HT-29 (cell line): ENCODE results near the gene APH1B. TPM values are rescaled to one million over a fixed set of nuclear protein-coding genes. Genes with fewer than 3 reads are reported as not detected.
"Not testable (repeated sequence)": the region's sequence is repeated elsewhere in the genome, so short reads cannot be mapped to it uniquely, and the experiment has no call there.

Source experiments
- DNase-seq: peaks from one replicate; pipeline ENCODE4 v3.0.0-alpha.2; 2015; ENCODE audit warnings: low spot score
- total RNA-seq: library from RNA; depleted of rRNA; stranded (reverse); fragments of >200 nt; shearing (Covaris generic); gene quantifications from 2 replicates; pipeline ENCODE4 v1.2.3, GENCODE V29; 2014; rRNA removed

APH1B gene
- total RNA-seq, result 1.5 and 1.7 TPM in 2 replicates

- peak; percentile 74 for DNase-seq
Observed at GRCh38 chr15:63277038-63277892, at the start of gene APH1B. TSS of gene APH1B (plus strand) at chr15:63277605. CDS start at chr15:63277624, 19 bp downstream.

- no peak for DNase-seq
Observed at GRCh38 chr15:63227689-63228088, 49.7 kb upstream of the APH1B start.

DNA sequence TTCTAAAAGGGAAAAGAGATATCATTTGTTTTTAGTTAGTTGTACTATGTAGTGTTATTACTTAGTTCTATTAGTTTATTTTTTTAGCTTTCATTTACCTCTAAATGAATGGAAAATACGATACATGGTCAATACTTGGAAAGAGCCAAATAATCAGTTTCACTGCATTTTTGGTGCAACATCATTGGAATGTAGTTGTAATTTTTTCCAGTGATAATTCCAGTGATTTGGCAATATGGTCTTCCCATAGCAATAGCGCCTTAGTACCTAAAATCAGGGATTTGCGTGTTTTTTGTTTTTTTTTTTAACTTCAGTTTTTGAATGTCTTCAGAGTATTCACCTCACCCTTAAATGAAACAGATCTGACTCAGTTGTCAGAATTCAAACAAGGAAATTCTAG, 46.2 kb upstream of the APH1B start:
- DNase-seq, result no peak

DNA sequence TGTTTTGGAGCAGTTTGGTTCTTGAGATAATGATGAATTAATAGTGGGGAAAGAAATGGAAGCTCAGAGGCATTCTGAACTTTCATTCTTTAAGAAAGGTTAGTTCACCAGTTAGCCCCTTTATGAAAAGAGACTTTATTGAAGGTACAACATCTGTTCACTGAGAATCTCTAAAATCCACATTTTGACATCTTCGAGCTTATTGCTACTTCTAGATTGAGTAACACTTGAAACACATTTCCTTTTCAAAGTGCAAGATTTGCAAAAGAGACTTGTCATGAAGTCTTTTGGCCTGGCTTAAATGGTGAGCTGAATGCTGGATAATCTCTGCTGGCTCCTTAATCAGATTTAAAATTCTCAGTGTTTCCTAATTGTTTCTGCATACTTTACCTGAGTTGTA, 45.7 kb upstream of the APH1B start:
- no peak for DNase-seq

- no peak for DNase-seq
Observed at GRCh38 chr15:63232405-63232804, 45.0 kb upstream of the APH1B start.

DNA sequence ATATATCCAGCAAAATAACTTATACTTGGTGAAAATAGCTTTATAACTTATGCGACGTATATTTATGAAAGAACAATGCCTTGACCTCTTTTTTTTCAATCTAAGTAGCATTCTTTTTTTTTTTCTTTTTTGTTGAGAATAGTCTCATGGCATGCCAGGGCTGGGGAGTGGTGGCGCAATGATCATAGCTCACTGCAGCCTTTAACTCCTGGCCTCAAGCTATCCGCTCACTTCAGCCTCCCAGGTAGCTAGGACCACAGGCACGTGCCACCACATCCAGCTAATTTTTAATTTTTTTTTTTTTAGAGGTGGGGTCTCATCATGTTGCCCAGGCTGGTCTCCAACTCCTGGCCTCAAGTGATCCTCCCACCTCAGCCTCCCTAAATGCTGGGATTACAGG, 44.5 kb upstream of the APH1B start:
- DNase-seq, result no peak

GRCh38 chr15:63233667-63234423, 43.6 kb upstream of the APH1B start:
- no peak for DNase-seq

GRCh38 chr15:63234451-63234870, 42.9 kb upstream of the APH1B start:
- DNase-seq, result no peak

GRCh38 chr15:63236272-63236671, 41.1 kb upstream of the APH1B start:
- DNase-seq, result no peak

- DNase-seq, result not testable (repeated sequence)
Observed at GRCh38 chr15:63237086-63237485, 40.3 kb upstream of the APH1B start.

- no peak for DNase-seq
Observed at GRCh38 chr15:63238171-63238570, 39.2 kb upstream of the APH1B start.

GRCh38 chr15:63238796-63239195, 38.6 kb upstream of the APH1B start:
- no peak for DNase-seq

- no peak for DNase-seq
Observed at GRCh38 chr15:63240109-63240508, 37.3 kb upstream of the APH1B start.

DNA sequence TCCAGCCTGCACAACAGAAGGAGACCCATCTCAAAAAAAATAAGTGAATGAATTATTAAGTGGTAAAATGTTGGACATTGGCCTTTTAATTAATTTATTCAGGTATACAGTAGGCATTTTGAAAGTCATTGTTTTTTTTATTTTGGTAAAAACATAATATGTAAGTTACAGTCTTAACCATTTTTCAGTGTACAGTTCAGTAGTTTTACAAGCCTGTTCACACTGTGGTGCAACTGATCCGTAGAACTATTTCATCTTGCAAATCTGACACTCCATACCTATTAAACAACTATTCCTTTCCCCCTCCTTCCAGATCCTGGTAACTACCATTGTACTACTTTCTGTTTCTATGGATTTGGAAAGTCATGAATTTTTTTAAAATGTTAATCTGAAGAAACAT, 36.1 kb upstream of the APH1B start:
- DNase-seq, result no peak

- DNase-seq, result no peak
Observed at GRCh38 chr15:63243101-63243500, 34.3 kb upstream of the APH1B start.

DNA sequence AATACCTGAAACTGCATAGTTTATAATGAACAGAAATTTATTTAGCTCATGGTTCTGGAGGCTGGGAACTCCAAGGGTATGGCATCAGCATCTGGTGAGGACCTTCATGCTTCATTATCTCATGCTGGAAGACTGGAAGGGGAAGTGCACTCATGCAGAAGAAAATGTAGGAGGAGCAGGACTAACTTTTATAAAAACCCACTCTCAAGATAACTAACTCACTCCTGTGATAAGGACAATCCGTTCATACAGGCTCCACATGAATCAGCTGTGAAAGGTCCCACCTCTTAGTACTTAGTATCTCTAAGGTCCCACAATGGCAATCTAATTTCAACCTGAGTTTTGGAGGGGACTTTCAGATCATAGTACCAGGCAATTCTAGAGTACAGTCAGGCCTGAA, 33.6 kb upstream of the APH1B start:
- no peak for DNase-seq

DNA sequence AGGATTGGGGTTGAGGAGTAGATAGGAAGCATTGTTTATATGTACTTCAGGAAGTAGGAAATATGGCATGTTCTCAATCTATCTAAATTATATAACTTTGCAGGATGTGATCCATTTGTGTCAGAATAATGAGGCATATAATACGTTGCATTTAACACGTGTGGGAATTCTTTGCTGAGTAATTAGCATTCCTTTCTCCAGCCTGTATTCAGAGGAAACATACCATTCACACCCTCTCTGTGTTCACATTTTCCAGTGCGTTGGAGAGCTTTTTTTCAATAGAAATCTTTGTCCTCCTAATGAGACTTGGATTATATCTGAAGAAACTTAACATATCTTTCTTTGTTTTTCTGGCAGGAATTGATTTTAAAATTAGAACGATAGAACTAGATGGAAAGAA, 33.0 kb upstream of the APH1B start:
- no peak for DNase-seq

DNA sequence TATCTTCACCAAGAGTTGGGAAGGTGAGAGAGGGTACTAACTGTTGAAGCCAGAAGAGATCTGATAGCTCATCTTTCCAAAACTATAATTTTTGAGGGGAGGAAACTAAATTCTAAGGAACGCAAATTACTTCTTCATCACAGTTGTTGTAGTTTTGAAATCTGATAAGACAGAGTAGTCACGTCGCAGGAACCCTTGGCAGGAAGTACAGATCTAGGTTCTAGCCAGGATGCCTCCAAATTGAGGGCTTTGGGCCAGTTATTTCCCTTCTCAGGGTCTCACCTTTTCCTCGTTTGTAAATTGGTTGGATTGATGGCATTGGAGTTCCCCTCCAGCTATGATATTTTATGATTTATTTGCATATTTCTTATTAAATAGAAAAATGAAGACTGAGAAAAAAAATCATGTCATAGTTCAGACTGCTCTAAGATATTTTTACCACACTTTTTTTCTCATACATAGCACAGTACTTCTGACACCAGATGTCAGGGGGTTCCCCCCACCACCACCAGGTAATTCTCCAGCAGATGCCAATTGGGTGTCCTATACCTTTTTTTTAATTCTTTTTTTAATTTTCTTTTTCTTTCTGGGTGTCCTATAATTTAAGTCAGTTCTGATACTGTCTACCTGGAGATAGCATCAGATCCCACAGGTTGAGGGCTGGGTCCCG, 32.3 kb upstream of the APH1B start:
- DNase-seq, result no peak

- DNase-seq, result no peak
Observed at GRCh38 chr15:63246691-63247469, 30.5 kb upstream of the APH1B start.

DNA sequence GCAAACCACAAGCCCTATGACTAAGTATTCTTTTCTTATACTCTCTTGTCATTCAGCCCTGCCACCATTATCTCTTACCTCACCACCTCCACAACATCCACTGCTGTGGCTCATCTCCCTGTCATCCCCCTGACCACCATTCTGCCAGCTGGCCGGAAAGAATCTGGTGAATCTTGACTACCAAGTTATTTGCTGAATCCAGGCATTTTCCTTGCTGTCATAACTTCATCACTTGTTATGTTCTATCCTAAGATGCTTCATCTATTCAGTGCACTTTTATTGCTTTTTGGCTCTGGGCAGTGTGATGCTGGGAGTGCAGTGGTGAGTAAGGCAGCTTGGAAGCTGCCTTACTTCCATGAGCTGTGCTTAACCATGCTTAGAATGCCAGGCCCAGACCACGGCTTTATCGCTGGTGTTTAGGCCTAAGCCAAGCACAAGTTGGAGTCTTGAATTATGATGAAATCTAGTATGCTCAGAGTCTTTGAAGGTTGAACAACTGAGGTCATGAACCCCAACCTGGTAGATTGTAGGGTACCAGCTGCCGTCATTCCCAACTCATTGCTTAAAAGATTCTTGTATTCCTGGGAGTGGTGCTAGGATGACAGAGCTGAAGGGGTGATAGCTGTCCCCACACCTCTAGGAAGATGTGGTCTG, 27.0 kb upstream of the APH1B start:
- no peak for DNase-seq

DNA sequence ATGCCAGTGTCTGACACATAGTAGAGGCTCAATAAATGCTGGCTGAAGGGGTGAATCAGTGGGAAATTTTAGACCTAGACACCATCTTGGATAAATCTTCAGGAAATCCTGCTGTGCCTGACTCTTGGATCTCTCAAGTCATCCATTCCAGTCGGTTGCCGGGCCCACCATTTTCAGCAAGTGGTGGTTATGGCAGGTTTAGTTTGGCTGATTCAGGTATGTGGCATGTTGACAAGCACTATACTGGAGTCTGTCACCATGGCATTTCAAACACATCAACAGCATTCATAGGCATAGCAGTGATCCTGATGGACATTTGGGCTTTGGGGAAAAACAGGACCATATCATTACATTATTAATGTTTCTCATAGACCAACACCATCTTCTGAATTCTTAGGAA, 25.7 kb upstream of the APH1B start:
- no peak for DNase-seq
